MM.1S (cell line): ENCODE data around the gene PHACTR4.

Experiments
- DNase-seq: peaks from one replicate; pipeline ENCODE4 v3.0.0-alpha.2; 2015
- H2AFZ ChIP-seq: fragments of 300-600 bp; sonication (generic); 2 replicates; pipeline ENCODE4 v1.6.0; 2016; ENCODE audit warnings: antibody characterized with exemption, low read length
- H3F3A ChIP-seq: fragments of 300-600 bp; sonication (generic); 2 replicates; pipeline ENCODE4 v1.6.1; 2016; ENCODE audit warnings: mild to moderate bottlenecking, antibody characterized with exemption, low read length, moderate library complexity, mixed read lengths; ENCODE audit not compliant: insufficient read depth
- H3K27ac ChIP-seq: fragments of 300-600 bp; sonication (generic); 2 replicates; pipeline ENCODE4 v1.5.1; 2016; ENCODE audit warnings: mild to moderate bottlenecking, low read length
- H3K27me3 ChIP-seq: fragments of 300-600 bp; sonication (generic); replicated peaks from 2 replicates; pipeline ENCODE4 v1.6.0; 2016; ENCODE audit warnings: low read length; ENCODE audit not compliant: insufficient read depth
- H3K36me3 ChIP-seq: fragments of 300-600 bp; sonication (generic); replicated peaks from 2 replicates; pipeline ENCODE4 v1.6.1; 2016; ENCODE audit warnings: mild to moderate bottlenecking, low read length, mixed read lengths; ENCODE audit not compliant: insufficient read depth
- H3K4me1 ChIP-seq: fragments of 300-600 bp; sonication (generic); 2 replicates; pipeline ENCODE4 v1.6.1; 2016; ENCODE audit warnings: low read length, mixed read lengths
- H3K4me2 ChIP-seq: fragments of 300-600 bp; sonication (generic); 2 replicates; pipeline ENCODE4 v1.6.0; 2016; ENCODE audit warnings: low read depth, low read length
- H3K4me3 ChIP-seq: fragments of 300-600 bp; sonication (generic); 2 replicates; pipeline ENCODE4 v1.5.1; 2016; ENCODE audit warnings: low read length, mixed read lengths
- H3K79me2 ChIP-seq: fragments of 300-600 bp; sonication (generic); 2 replicates; pipeline ENCODE4 v1.6.1; 2016; ENCODE audit warnings: mixed run types, low read length, mixed read lengths
- H3K9ac ChIP-seq: fragments of 300-600 bp; sonication (generic); 2 replicates; pipeline ENCODE4 v1.6.1; 2016; ENCODE audit warnings: low read length, mixed read lengths
- H3K9me2 ChIP-seq: fragments of 300-600 bp; sonication (generic); replicated peaks from 2 replicates; pipeline ENCODE4 v1.6.1; 2016; ENCODE audit warnings: mild to moderate bottlenecking, low read length, mixed read lengths; ENCODE audit not compliant: insufficient read depth
- H3K9me3 ChIP-seq: fragments of 300-600 bp; sonication (generic); replicated peaks from 2 replicates; pipeline ENCODE4 v1.6.1; 2016; ENCODE audit warnings: mild to moderate bottlenecking, low read length, mixed read lengths; ENCODE audit not compliant: insufficient read depth
- H4K20me1 ChIP-seq: fragments of 300-600 bp; sonication (generic); 2 replicates; pipeline ENCODE4 v1.6.1; 2016; ENCODE audit warnings: mild to moderate bottlenecking, low read length, moderate library complexity, mixed read lengths; ENCODE audit not compliant: insufficient read depth
- EZH2 ChIP-seq: fragments of 300-600 bp; sonication (generic); optimal IDR thresholded peaks from 2 replicates; pipeline ENCODE3; 2017; ENCODE audit warnings: low read depth, mild to moderate bottlenecking, antibody characterized with exemption, low read length, mixed read lengths
- EZH2phosphoT487 ChIP-seq: fragments of 300-600 bp; sonication (generic); IDR thresholded peaks from 2 replicates; pipeline ENCODE4 v1.6.1; 2018; ENCODE audit warnings: antibody characterized with exemption, low read length
- TF ChIP-seq, protein P1 (sequence below): fragments of 300-600 bp; sonication (generic); IDR thresholded peaks from 2 replicates; pipeline ENCODE4 v1.5.1; 2016; ENCODE audit warnings: antibody characterized with exemption, low read length, mixed read lengths

The PHACTR4 gene

GRCh38 chr1:28428990-28429520 lies 59.5 kb downstream of the PHACTR4 start:
- no peak for DNase-seq
- no peaks in the 10 kb centered on the region for H3F3A ChIP-seq
- H3K4me3 ChIP-seq = no peak overlapping the region
- H3K9me2 ChIP-seq = no peaks in the 10 kb centered on the region
- H3K27me3 ChIP-seq = no peaks in the 10 kb centered on the region
- no peaks in the 10 kb centered on the region for H3K36me3 ChIP-seq
- H4K20me1 ChIP-seq = no peaks in the 10 kb centered on the region
- H3K9ac ChIP-seq = no peak overlapping the region
- TF ChIP-seq EZH2phosphoT487 (no peak), EZH2 (no peak)
- TF ChIP-seq, protein P1, sequence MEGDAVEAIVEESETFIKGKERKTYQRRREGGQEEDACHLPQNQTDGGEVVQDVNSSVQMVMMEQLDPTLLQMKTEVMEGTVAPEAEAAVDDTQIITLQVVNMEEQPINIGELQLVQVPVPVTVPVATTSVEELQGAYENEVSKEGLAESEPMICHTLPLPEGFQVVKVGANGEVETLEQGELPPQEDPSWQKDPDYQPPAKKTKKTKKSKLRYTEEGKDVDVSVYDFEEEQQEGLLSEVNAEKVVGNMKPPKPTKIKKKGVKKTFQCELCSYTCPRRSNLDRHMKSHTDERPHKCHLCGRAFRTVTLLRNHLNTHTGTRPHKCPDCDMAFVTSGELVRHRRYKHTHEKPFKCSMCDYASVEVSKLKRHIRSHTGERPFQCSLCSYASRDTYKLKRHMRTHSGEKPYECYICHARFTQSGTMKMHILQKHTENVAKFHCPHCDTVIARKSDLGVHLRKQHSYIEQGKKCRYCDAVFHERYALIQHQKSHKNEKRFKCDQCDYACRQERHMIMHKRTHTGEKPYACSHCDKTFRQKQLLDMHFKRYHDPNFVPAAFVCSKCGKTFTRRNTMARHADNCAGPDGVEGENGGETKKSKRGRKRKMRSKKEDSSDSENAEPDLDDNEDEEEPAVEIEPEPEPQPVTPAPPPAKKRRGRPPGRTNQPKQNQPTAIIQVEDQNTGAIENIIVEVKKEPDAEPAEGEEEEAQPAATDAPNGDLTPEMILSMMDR = no peak
- H3K27ac ChIP-seq = no peak overlapping the region
- H3K9me3 ChIP-seq = no peaks in the 10 kb centered on the region
- no peak overlapping the region for H3K4me2 ChIP-seq
- no peaks in the 10 kb centered on the region for H3K4me1 ChIP-seq
- H3K79me2 ChIP-seq = no peaks in the 10 kb centered on the region
- no peak overlapping the region for H2AFZ ChIP-seq

- H2AFZ ChIP-seq = no peak overlapping the region
- no peaks in the 10 kb centered on the region for H4K20me1 ChIP-seq
- no peak overlapping the region for H3K4me2 ChIP-seq
- TF ChIP-seq, protein P1 = no peak
- no peak for TF ChIP-seq EZH2
- TF ChIP-seq EZH2phosphoT487 = no peak
- peaks cover 18% of the 10 kb centered on the region for H3F3A ChIP-seq
- H3K4me1 ChIP-seq = peaks cover 12% of the 10 kb centered on the region
- no peaks in the 10 kb centered on the region for H3K36me3 ChIP-seq
- no peak overlapping the region for H3K9ac ChIP-seq
- H3K27ac ChIP-seq = no peak overlapping the region
- peaks cover 10% of the 10 kb centered on the region for H3K79me2 ChIP-seq
- H3K9me2 ChIP-seq = no peaks in the 10 kb centered on the region
- H3K4me3 ChIP-seq = no peak overlapping the region
- H3K27me3 ChIP-seq = no peaks in the 10 kb centered on the region
- DNase-seq = no peak
- no peaks in the 10 kb centered on the region for H3K9me3 ChIP-seq
These were observed 66.8 kb downstream of the PHACTR4 start for GRCh38 chr1:28436211-28436769.

DNA sequence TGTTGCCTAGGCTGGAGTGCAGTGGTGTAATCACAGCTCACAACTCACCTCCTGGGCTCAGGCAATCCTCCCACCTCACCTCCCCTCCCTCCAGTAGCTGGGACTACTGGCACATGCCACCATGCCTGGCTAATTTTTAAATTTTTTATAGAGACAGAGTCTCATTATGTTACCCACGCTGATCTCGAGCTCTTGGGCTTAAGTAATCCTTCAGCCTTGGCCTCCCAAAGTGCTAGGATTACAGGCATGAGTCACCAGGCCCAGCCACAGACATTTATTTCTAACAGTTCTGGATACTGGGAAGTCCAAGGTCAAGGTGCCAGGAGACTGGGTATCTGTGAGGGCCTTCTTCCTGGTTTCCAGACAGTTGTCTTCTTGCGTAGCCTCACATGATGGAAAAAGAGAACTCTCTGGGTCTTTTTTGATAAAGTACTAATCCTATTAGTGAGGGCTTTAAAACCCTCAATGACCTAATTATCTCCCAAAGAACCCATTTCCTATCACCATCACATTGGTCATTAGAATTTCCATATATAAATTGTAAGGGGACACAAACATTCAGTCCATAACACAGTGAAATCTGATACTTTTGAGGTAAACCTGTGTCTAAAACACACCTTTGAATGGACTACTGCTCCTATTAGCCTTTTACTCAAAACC lies 67.9 kb downstream of the PHACTR4 start:
- peak overlapping the region; percentile 19; the same call in 1 of the 2 replicates for H2AFZ ChIP-seq
- H3K27ac ChIP-seq = peak overlapping the region; percentile 59; the same call in 1 of the 2 replicates
- H3K4me1 ChIP-seq = peaks cover 12% of the 10 kb centered on the region
- no peak for TF ChIP-seq EZH2
- no peak for TF ChIP-seq EZH2phosphoT487
- TF ChIP-seq, protein P1 = no peak
- no peaks in the 10 kb centered on the region for H3K9me2 ChIP-seq
- no peaks in the 10 kb centered on the region for H3K36me3 ChIP-seq
- peak overlapping the region; percentile 58 for H3K4me3 ChIP-seq
- H3K27me3 ChIP-seq = no peaks in the 10 kb centered on the region
- H3K4me2 ChIP-seq = peak overlapping the region; percentile 89
- H3F3A ChIP-seq = peaks cover 18% of the 10 kb centered on the region
- DNase-seq = no peak
- no peak overlapping the region; the same call in 1 of the 2 replicates for H3K9ac ChIP-seq
- no peaks in the 10 kb centered on the region for H4K20me1 ChIP-seq
- peaks cover 10% of the 10 kb centered on the region for H3K79me2 ChIP-seq
- no peaks in the 10 kb centered on the region for H3K9me3 ChIP-seq
